A549 (cell line): ENCODE measurements around the gene ZSCAN5A.

Source experiments
- BHLHE40 ChIP-seq: IDR thresholded peaks from 2 replicates; pipeline ENCODE4 v1.6.1; 2012; ENCODE audit warnings: low read depth, low read length, inconsistent platforms
- CTCF ChIP-seq: fragments of >200 bp; sonication (Bioruptor Twin); formaldehyde crosslinking; IDR thresholded peaks from 3 replicates; pipeline ENCODE4 v1.5.1; 2016
- POLR2A ChIP-seq: IDR thresholded peaks from 2 replicates; pipeline ENCODE4 v1.6.1; 2012; ENCODE audit warnings: mild to moderate bottlenecking, low read length
- RFX5 ChIP-seq: fragments of 450-650 bp; IDR thresholded peaks from 2 replicates; pipeline ENCODE4 v1.7.1; 2014; ENCODE audit warnings: antibody characterized with exemption, mild to moderate bottlenecking, moderate library complexity

- no peak for TF ChIP-seq BHLHE40
- no peak for TF ChIP-seq RFX5
- TF ChIP-seq CTCF, result no peak
- no peak for TF ChIP-seq POLR2A
Observed at GRCh38 chr19:56301155-56301554, 13.5 kb downstream of the ZSCAN5A start.
